ENCODE measurements around the gene BFSP2.

The BFSP2 gene

DNA sequence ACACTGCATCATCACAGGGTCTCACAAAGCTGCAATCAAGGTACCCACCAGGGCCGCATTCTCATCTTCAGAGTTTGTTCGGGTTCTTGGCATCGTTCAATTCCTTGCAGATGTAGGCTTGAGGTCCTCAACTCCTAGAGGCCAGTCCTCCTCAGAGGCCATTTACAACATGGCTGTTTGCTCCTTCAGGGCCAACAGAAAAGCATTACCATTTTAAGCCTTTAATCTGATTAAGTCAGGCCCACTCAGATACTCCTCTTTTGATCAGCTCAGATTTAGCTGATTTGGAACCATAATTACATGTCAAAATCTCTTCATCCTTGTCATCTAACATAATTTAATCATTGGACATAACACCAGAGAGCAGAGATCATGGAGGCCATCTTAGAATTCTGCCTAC lies 55.4 kb downstream of the BFSP2 start:
- no peak for DNase-seq (ENCODE audit: low read depth, low spot score)
- no peak overlapping the region for H3K4me3 ChIP-seq (ENCODE audit: low read length)
- WGBS (ENCODE audit: insufficient coverage, insufficient read length): no CpG with 5 or more reads among the region's 3 CpGs
- H3K9me3 ChIP-seq (ENCODE audit: control insufficient read depth, insufficient read depth, low read length): no peaks in the 10 kb centered on the region
- no peaks in the 10 kb centered on the region for H3K27me3 ChIP-seq (ENCODE audit: control insufficient read depth, insufficient read depth, low read length)
- no peak overlapping the region for H3K27ac ChIP-seq (ENCODE audit: low read length)
- no peaks in the 10 kb centered on the region for H3K36me3 ChIP-seq (ENCODE audit: control insufficient read depth, insufficient read depth, low read length)
- no peaks in the 10 kb centered on the region for H3K4me1 ChIP-seq (ENCODE audit: control insufficient read depth, insufficient read depth, low read length)

DNA sequence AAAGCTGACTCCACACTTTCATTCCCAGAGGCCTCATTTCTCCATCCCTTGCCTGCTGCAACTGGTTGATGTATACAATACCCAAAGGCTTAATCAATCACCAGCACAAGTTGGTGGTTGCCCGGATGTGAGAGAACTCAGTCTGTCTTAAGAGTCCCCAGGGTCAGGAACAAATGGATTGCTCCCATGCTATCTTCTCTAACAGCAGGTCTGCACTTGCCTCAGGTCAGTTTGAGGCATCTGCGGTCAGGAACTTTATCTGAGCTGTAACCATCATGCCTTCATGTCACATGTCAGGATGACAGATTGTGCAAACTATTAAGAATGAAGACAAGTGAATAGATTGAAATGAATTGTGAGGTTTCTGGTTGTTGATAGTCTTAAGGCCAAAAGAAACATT lies 56.1 kb downstream of the BFSP2 start:
- DNase-seq (ENCODE audit: low read depth, low spot score): no peak
- Histone ChIP-seq H3K9me3 (ENCODE audit: control insufficient read depth, insufficient read depth, low read length) (no peaks in the 10 kb centered on the region), H3K27me3 (ENCODE audit: control insufficient read depth, insufficient read depth, low read length) (no peaks in the 10 kb centered on the region), H3K36me3 (ENCODE audit: control insufficient read depth, insufficient read depth, low read length) (no peaks in the 10 kb centered on the region), H3K4me3 (ENCODE audit: low read length) (no peak overlapping the region), H3K4me1 (ENCODE audit: control insufficient read depth, insufficient read depth, low read length) (no peaks in the 10 kb centered on the region), H3K27ac (ENCODE audit: low read length) (no peak overlapping the region)
- no CpG with 5 or more reads among the region's 2 CpGs for WGBS (ENCODE audit: insufficient coverage, insufficient read length)

DNA sequence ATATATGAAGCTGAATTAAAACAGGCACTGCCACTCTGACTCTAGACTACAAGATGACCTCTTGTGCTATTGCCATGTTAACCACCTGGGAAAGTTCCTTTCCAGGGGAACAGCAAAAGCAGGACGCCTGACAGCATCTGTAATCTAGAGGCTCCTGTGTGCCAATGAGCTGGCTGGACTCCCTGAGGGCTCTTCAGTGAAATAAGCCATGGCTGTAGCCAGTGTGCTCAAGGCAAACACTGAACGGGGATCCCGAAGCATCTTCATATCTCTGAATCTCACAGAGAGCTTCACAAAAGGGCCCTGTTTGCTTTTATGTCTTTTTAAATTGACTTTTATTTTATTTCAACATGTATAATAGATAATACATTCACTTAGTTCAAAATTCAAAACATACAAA lies 57.2 kb downstream of the BFSP2 start:
- Histone ChIP-seq H3K9me3 (ENCODE audit: control insufficient read depth, insufficient read depth, low read length) (no peaks in the 10 kb centered on the region), H3K36me3 (ENCODE audit: control insufficient read depth, insufficient read depth, low read length) (no peaks in the 10 kb centered on the region), H3K27me3 (ENCODE audit: control insufficient read depth, insufficient read depth, low read length) (no peaks in the 10 kb centered on the region), H3K4me1 (ENCODE audit: control insufficient read depth, insufficient read depth, low read length) (no peaks in the 10 kb centered on the region), H3K27ac (ENCODE audit: low read length) (no peak overlapping the region), H3K4me3 (ENCODE audit: low read length) (no peak overlapping the region)
- WGBS (ENCODE audit: insufficient coverage, insufficient read length): no CpG with 5 or more reads among the region's 3 CpGs
- DNase-seq (ENCODE audit: low read depth, low spot score): no peak

DNA sequence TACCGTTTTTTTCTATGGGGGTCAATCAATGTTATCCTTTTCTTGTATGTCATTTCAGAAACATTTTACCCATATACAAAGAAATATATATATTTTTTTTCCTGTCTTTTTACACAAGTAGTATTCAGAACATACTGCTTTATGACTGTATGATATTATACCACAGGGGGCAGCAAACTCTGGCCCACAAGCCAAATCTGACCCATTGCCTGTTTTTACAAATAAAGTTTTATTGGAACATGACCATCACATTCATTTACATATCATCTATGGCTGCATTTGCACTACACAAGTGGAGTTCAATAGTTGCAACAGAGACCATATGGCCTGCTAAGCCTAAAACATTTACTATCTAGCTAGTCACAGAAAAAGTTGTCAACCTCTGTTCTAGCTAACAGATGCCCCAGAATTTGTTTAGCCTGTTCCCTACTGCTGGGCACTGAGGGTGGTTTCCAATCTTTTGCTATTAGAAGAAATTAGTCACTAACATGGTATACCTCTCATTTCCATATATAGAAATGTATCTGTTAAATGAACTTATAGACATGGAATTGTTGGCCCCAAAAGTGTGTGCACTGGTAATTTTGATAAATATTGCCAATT lies 57.7 kb downstream of the BFSP2 start:
- Histone ChIP-seq H3K36me3 (ENCODE audit: control insufficient read depth, insufficient read depth, low read length) (no peaks in the 10 kb centered on the region), H3K4me1 (ENCODE audit: control insufficient read depth, insufficient read depth, low read length) (no peaks in the 10 kb centered on the region), H3K4me3 (ENCODE audit: low read length) (no peak overlapping the region), H3K27me3 (ENCODE audit: control insufficient read depth, insufficient read depth, low read length) (no peaks in the 10 kb centered on the region), H3K27ac (ENCODE audit: low read length) (no peak overlapping the region), H3K9me3 (ENCODE audit: control insufficient read depth, insufficient read depth, low read length) (no peaks in the 10 kb centered on the region)
- WGBS (ENCODE audit: insufficient coverage, insufficient read length): no CpG with 5 or more reads among the region's 1 CpG
- DNase-seq (ENCODE audit: low read depth, low spot score): no peak

DNA sequence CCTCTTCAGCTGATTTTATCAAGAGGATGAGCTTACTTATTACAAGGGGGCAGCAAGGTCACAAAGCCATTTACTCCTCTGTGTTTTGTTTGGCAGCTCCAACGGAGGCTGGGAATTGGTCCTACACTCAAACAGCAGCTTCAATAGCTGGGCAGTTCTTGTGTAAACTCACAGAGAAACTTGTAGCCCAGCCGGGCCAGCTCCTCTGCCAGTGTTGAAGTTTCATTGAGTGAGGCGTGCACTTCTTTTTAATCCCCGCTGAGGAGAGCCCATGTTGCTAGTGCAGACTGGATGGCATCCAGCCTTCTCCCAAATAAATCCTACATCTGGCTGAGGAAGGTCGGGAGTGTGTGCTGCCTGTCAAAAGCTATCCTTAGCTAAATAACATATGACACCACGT lies 59.5 kb downstream of the BFSP2 start:
- H3K9me3 ChIP-seq (ENCODE audit: control insufficient read depth, insufficient read depth, low read length): no peaks in the 10 kb centered on the region
- DNase-seq (ENCODE audit: low read depth, low spot score): no peak
- H3K36me3 ChIP-seq (ENCODE audit: control insufficient read depth, insufficient read depth, low read length): no peaks in the 10 kb centered on the region
- no peaks in the 10 kb centered on the region for H3K27me3 ChIP-seq (ENCODE audit: control insufficient read depth, insufficient read depth, low read length)
- H3K4me3 ChIP-seq (ENCODE audit: low read length): no peak overlapping the region
- no peaks in the 10 kb centered on the region for H3K4me1 ChIP-seq (ENCODE audit: control insufficient read depth, insufficient read depth, low read length)
- H3K27ac ChIP-seq (ENCODE audit: low read length): no peak overlapping the region
- WGBS (ENCODE audit: insufficient coverage, insufficient read length): no CpG with 5 or more reads among the region's 6 CpGs

DNA sequence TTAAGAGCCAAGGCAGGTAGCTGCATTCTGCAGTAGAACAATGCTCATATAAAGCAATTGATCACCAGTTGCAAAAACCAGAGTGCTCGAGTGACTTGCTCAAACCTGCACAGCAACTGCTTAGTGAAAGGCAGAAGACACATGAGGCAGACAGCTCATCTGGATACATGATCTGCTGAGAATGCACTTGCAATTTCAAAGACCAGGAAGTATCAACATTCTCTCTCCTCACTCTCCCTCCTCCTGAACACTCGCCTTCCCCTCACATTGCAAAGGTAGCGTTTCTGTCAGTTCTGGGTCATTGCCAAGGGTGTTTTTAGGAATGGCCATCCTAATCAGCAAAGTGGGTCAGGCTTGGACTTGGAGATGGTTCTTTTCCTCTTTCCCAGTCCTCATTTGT lies 61.0 kb downstream of the BFSP2 start:
- Histone ChIP-seq H3K27ac (ENCODE audit: low read length) (no peak overlapping the region), H3K9me3 (ENCODE audit: control insufficient read depth, insufficient read depth, low read length) (no peaks in the 10 kb centered on the region)
- WGBS (ENCODE audit: insufficient coverage, insufficient read length): no CpG with 5 or more reads among the region's 3 CpGs

DNA sequence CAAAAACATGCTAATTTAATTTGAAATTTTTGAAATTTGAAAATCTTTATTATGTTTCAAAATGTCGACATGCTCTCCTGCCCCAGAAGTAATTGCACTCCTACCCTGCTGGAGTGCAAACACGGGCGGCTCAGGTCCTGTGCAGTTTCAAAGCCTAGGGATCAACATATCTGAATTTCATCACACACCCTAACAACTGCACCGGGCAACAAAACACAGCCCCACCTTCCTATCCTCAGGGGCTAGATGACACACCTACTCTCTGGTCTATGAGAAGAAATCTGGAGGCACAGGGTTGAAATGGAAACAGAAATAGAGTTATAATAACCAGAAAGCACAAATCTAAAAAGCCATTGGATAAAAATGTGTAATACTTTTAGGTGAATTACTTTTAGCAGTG lies 61.4 kb downstream of the BFSP2 start:
- no CpG with 5 or more reads among the region's 4 CpGs for WGBS (ENCODE audit: insufficient coverage, insufficient read length)

More for the DNA sequence above, 61.0 kb downstream of the BFSP2 start:
- Histone ChIP-seq H3K36me3 (ENCODE audit: control insufficient read depth, insufficient read depth, low read length) (no peaks in the 10 kb centered on the region), H3K4me1 (ENCODE audit: control insufficient read depth, insufficient read depth, low read length) (no peaks in the 10 kb centered on the region), H3K27me3 (ENCODE audit: control insufficient read depth, insufficient read depth, low read length) (no peaks in the 10 kb centered on the region), H3K4me3 (ENCODE audit: low read length) (no peak overlapping the region)
- no peak for DNase-seq (ENCODE audit: low read depth, low spot score)

DNA sequence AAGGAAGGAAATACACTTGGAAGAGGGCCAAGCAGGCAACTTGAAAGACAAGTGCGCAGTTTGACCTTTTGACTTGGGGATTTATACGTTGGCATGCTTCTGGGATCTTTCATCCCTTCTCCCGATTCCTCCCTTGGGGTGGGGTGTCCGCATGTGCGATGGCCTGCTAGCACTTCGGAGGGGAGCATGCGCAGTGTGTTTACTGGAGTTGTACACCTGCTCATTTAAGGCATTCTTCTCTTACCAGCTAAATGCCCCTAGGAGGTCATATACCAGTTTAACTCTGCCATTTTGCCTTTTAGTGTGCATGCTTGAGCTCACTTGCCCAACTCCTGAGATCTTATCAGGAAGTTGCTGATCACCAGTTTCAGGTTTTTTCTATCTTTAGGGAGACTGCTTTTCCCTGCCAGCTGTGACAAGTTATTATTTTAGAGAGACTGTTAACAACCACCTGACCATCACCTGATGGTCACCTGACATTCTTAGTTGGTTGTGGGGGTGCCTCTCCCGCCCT lies 63.5 kb downstream of the BFSP2 start:
- DNase-seq (ENCODE audit: low read depth, low spot score): no peak

More for the DNA sequence above, 61.4 kb downstream of the BFSP2 start:
- H3K36me3 ChIP-seq (ENCODE audit: control insufficient read depth, insufficient read depth, low read length): no peaks in the 10 kb centered on the region
- no peaks in the 10 kb centered on the region for H3K9me3 ChIP-seq (ENCODE audit: control insufficient read depth, insufficient read depth, low read length)
- H3K27ac ChIP-seq (ENCODE audit: low read length): no peak overlapping the region
- H3K4me3 ChIP-seq (ENCODE audit: low read length): no peak overlapping the region
- no peaks in the 10 kb centered on the region for H3K27me3 ChIP-seq (ENCODE audit: control insufficient read depth, insufficient read depth, low read length)
- H3K4me1 ChIP-seq (ENCODE audit: control insufficient read depth, insufficient read depth, low read length): no peaks in the 10 kb centered on the region
- no peak for DNase-seq (ENCODE audit: low read depth, low spot score)

DNA sequence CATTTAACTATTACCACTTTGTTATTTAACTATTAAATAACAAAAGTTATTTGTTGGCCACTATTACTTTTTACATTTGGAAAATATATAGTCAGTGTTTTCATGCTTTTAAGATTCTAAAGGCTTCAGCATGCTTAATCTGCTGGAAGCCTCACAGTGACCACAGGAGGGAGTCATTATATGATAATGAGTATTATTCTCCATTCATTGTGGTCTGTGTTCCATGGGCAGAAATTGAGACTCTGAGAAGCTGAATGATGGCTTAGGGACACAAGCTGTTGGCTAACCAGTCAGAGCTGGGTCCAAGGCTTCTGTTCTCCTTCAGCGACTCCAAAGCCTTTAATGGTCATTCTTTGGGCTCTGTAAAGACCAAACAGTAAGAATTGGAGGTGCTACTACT lies 64.7 kb downstream of the BFSP2 start:
- Histone ChIP-seq H3K27me3 (ENCODE audit: control insufficient read depth, insufficient read depth, low read length) (no peaks in the 10 kb centered on the region), H3K36me3 (ENCODE audit: control insufficient read depth, insufficient read depth, low read length) (no peaks in the 10 kb centered on the region), H3K4me1 (ENCODE audit: control insufficient read depth, insufficient read depth, low read length) (no peaks in the 10 kb centered on the region), H3K9me3 (ENCODE audit: control insufficient read depth, insufficient read depth, low read length) (no peaks in the 10 kb centered on the region), H3K4me3 (ENCODE audit: low read length) (no peak overlapping the region), H3K27ac (ENCODE audit: low read length) (no peak overlapping the region)
- no peak for DNase-seq (ENCODE audit: low read depth, low spot score)
- WGBS (ENCODE audit: insufficient coverage, insufficient read length): no CpG with 5 or more reads among the region's 1 CpG

More for the DNA sequence above, 63.5 kb downstream of the BFSP2 start:
- Histone ChIP-seq H3K4me1 (ENCODE audit: control insufficient read depth, insufficient read depth, low read length) (no peaks in the 10 kb centered on the region), H3K27me3 (ENCODE audit: control insufficient read depth, insufficient read depth, low read length) (no peaks in the 10 kb centered on the region), H3K9me3 (ENCODE audit: control insufficient read depth, insufficient read depth, low read length) (no peaks in the 10 kb centered on the region), H3K27ac (ENCODE audit: low read length) (no peak overlapping the region), H3K4me3 (ENCODE audit: low read length) (no peak overlapping the region), H3K36me3 (ENCODE audit: control insufficient read depth, insufficient read depth, low read length) (no peaks in the 10 kb centered on the region)
- WGBS (ENCODE audit: insufficient coverage, insufficient read length): no CpG with 5 or more reads among the region's 8 CpGs

DNA sequence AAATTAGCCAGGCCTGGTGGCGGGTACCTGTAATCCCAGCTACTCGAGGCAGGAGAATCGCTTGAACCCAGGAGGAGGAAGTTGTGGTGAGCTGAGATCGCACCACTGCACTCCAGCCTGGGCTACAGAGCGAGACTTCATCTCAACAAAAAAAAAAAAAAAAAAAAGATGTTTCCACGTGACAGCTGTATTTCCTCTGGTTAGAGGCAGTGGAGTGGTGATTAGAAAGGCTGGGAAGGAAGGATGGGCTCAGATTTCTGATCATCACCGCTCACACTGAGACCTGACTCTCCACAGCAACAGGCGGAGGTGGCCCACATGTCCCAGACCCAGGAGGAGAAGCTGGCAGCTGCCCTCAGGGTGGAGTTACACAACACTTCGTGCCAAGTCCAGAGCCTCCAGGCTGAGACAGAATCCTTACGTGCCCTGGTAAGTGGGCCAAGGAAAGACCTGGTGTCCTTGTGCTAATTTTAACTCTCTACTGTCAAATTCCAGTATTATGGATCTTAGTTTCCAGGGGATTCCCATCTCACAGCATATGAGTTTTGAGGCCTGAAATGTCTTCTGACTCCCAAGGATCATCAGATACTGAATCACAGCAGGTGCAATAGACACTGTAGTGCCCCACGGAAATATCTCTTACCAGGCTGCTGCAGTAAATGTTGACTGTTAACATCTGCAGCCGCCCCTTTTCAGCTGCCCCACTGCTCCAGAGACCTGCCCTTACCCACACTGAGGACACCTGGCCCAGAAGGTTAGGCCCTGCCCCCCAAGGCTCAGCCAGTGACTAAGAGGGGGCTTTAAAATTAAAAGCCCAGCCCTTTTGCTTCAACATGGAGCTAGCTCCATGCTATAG lies 66.9 kb downstream of the BFSP2 start:
- no CpG with 5 or more reads among the region's 12 CpGs for WGBS (ENCODE audit: insufficient coverage, insufficient read length)
- no peaks in the 10 kb centered on the region for H3K4me1 ChIP-seq (ENCODE audit: control insufficient read depth, insufficient read depth, low read length)
- H3K27ac ChIP-seq (ENCODE audit: low read length): no peak overlapping the region

More for the DNA sequence above, 66.9 kb downstream of the BFSP2 start:
- DNase-seq (ENCODE audit: low read depth, low spot score): no peak
- Histone ChIP-seq H3K36me3 (ENCODE audit: control insufficient read depth, insufficient read depth, low read length) (no peaks in the 10 kb centered on the region), H3K9me3 (ENCODE audit: control insufficient read depth, insufficient read depth, low read length) (no peaks in the 10 kb centered on the region), H3K4me3 (ENCODE audit: low read length) (no peak overlapping the region), H3K27me3 (ENCODE audit: control insufficient read depth, insufficient read depth, low read length) (no peaks in the 10 kb centered on the region)

Measured in iPS DF 6.9 (cell line).